HepG2 (cell line): ENCODE results near the gene PPRC1. TPM values are rescaled to one million over a fixed set of nuclear protein-coding genes. Genes with fewer than 3 reads are reported as not detected.

Experiments used
- BHLHE40 ChIP-seq: IDR thresholded peaks from 2 replicates; pipeline ENCODE4 v1.6.1; 2011; ENCODE audit warnings: low read length, improper control_type of control experiment
- CENPT ChIP-seq: sonication (generic); formaldehyde crosslinking; IDR thresholded peaks from 2 replicates; pipeline ENCODE4 v1.8.0; 2022; ENCODE audit warnings: low read depth, mild to moderate bottlenecking, moderate library complexity, missing genetic modification reagents
- GABPA ChIP-seq, 2 experiments: IDR thresholded peaks; 2 replicates each; pipeline ENCODE4 v1.6.1; 2011 to 2016; ENCODE audit warnings: low read depth in 2 of 2, low read length in 1 of 2, missing biosample characterization in 1 of 2, missing genetic modification characterization in 1 of 2
- GMEB1 ChIP-seq: sonication (generic); formaldehyde crosslinking; IDR thresholded peaks from 2 replicates; pipeline ENCODE4 v1.5.1; 2020; ENCODE audit warnings: missing genetic modification reagents, mild to moderate bottlenecking, borderline replicate concordance
- MZF1 ChIP-seq: sonication (generic); formaldehyde crosslinking; IDR thresholded peaks from 2 replicates; pipeline ENCODE4 v1.8.1; 2023; ENCODE audit warnings: mild to moderate bottlenecking, missing genetic modification reagents, borderline replicate concordance
- NFRKB ChIP-seq: fragments of 450-650 bp; IDR thresholded peaks from 2 replicates; pipeline ENCODE4 v1.6.1; 2017
- PCBP2 ChIP-seq: fragments of 200-400 bp; formaldehyde crosslinking; optimal IDR thresholded peaks from 2 replicates; pipeline ENCODE3; 2018; ENCODE audit warnings: low read length, low read depth; ENCODE audit not compliant: poor library complexity, severe bottlenecking
- RARA ChIP-seq: IDR thresholded peaks from 2 replicates; pipeline ENCODE4 v1.6.1; 2016; ENCODE audit warnings: missing genetic modification reagents, missing compliant biosample characterization
- ZBTB44 ChIP-seq: sonication (generic); formaldehyde crosslinking; IDR thresholded peaks from 2 replicates; pipeline ENCODE4 v1.4.0; 2020; ENCODE audit warnings: missing genetic modification reagents
- ZNF441 ChIP-seq: sonication (generic); formaldehyde crosslinking; IDR thresholded peaks from 2 replicates; pipeline ENCODE4 v1.7.0; 2021; ENCODE audit warnings: missing genetic modification reagents, borderline replicate concordance
- ZNF512B ChIP-seq: sonication (generic); formaldehyde crosslinking; IDR thresholded peaks from 2 replicates; pipeline ENCODE4 v1.5.1; 2020; ENCODE audit warnings: missing genetic modification reagents, mild to moderate bottlenecking, borderline replicate concordance
- ZNF749 ChIP-seq: sonication (generic); formaldehyde crosslinking; IDR thresholded peaks from 2 replicates; pipeline ENCODE4 v1.8.0; 2022; ENCODE audit warnings: mild to moderate bottlenecking, missing genetic modification reagents, moderate library complexity, borderline replicate concordance
- polyA plus RNA-seq, 8 experiments: library from polyadenylated mRNA; depleted of rRNA in 3 of 8; stranded (reverse) in 7 of 8; unstranded in 1 of 8; fragments of >200 nt; fragmentation: Illumina TruSeq in 4 of 8; extraction: Trizol in 4 of 8; gene quantifications; 2 replicates each; pipeline versions ENCODE4 v1.2.1 to v1.2.3, GENCODE V29; 2011 to 2016; ENCODE audit warnings: low read depth in 4 of 8, missing spikeins in 1 of 8, mixed read lengths in 1 of 8; ENCODE audit not compliant: insufficient read depth in 1 of 8
- total RNA-seq, 5 experiments: library from RNA; depleted of rRNA; stranded (reverse); fragments of >200 nt; fragmentation: Illumina TruSeq; extraction: Trizol; gene quantifications; 2 replicates each; pipeline ENCODE4 v1.2.3, GENCODE V29; 2016; ENCODE audit warnings: low read depth in 1 of 5
- TF ChIP-seq, protein P1 (sequence below): sonication (generic); formaldehyde crosslinking; IDR thresholded peaks from 2 replicates; pipeline ENCODE4 v1.4.0; 2020; ENCODE audit warnings: mild to moderate bottlenecking, missing genetic modification reagents

PPRC1 gene
- total and polyA plus RNA-seq, 2 of the 13 experiments (the other 11 are each of a cell fraction or from before 2014, with no cell fraction given): 18.7 to 24.2 TPM

DNA sequence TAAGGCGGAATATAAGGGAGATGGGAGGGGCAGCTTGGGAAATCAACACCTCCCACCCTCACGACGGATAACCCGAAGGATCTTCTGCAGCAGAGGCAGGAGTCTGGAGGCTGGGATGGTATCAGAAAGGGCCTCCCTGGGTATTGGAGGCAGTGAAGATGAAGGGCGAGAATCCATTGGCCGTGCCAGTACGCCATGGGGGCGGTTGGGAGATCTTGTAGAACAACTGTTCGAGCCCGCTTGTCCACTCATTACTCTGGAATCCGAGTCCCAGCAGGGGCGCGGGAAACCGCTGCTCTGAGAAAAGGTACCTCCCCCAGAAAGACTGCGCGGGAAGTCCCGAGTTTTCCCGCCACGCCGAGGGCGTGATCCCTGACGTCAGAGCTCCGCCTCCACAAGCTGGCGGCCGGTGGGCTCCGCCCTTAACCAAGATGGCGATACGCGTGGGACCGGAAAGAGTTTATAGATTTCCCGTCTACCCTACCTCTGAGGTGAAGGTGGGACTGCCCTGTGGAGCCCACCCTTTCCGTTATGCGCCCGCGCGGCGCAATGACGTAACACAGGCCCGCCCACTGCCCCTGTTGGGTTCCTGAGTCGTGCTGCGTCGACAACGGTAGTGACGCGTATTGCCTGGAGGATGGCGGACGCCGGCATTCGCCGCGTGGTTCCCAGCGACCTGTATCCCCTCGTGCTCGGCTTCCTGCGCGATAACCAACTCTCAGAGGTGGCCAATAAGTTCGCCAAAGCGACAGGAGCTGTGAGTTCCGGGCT, 19.1 kb downstream of the PPRC1 start, which contains the start of gene NOLC1 (continued):
- TF ChIP-seq RARA (CRISPR knock-in tag): peak; percentile 35
- peak; percentile 48; the same call in 1 of the 2 replicates for TF ChIP-seq ZNF441 (CRISPR knock-in tag)
- TF ChIP-seq GABPA (IDR thresholded peaks at IDR 0.05; ENCODE audit: low read depth, low read length): peak; percentile 85
- peak; percentile 97 for TF ChIP-seq GABPA (CRISPR knock-in tag; IDR thresholded peaks at IDR 0.05; ENCODE audit: low read depth)
- TF ChIP-seq MZF1: no peak
- no peak for TF ChIP-seq ZBTB44
- TF ChIP-seq, protein P1, sequence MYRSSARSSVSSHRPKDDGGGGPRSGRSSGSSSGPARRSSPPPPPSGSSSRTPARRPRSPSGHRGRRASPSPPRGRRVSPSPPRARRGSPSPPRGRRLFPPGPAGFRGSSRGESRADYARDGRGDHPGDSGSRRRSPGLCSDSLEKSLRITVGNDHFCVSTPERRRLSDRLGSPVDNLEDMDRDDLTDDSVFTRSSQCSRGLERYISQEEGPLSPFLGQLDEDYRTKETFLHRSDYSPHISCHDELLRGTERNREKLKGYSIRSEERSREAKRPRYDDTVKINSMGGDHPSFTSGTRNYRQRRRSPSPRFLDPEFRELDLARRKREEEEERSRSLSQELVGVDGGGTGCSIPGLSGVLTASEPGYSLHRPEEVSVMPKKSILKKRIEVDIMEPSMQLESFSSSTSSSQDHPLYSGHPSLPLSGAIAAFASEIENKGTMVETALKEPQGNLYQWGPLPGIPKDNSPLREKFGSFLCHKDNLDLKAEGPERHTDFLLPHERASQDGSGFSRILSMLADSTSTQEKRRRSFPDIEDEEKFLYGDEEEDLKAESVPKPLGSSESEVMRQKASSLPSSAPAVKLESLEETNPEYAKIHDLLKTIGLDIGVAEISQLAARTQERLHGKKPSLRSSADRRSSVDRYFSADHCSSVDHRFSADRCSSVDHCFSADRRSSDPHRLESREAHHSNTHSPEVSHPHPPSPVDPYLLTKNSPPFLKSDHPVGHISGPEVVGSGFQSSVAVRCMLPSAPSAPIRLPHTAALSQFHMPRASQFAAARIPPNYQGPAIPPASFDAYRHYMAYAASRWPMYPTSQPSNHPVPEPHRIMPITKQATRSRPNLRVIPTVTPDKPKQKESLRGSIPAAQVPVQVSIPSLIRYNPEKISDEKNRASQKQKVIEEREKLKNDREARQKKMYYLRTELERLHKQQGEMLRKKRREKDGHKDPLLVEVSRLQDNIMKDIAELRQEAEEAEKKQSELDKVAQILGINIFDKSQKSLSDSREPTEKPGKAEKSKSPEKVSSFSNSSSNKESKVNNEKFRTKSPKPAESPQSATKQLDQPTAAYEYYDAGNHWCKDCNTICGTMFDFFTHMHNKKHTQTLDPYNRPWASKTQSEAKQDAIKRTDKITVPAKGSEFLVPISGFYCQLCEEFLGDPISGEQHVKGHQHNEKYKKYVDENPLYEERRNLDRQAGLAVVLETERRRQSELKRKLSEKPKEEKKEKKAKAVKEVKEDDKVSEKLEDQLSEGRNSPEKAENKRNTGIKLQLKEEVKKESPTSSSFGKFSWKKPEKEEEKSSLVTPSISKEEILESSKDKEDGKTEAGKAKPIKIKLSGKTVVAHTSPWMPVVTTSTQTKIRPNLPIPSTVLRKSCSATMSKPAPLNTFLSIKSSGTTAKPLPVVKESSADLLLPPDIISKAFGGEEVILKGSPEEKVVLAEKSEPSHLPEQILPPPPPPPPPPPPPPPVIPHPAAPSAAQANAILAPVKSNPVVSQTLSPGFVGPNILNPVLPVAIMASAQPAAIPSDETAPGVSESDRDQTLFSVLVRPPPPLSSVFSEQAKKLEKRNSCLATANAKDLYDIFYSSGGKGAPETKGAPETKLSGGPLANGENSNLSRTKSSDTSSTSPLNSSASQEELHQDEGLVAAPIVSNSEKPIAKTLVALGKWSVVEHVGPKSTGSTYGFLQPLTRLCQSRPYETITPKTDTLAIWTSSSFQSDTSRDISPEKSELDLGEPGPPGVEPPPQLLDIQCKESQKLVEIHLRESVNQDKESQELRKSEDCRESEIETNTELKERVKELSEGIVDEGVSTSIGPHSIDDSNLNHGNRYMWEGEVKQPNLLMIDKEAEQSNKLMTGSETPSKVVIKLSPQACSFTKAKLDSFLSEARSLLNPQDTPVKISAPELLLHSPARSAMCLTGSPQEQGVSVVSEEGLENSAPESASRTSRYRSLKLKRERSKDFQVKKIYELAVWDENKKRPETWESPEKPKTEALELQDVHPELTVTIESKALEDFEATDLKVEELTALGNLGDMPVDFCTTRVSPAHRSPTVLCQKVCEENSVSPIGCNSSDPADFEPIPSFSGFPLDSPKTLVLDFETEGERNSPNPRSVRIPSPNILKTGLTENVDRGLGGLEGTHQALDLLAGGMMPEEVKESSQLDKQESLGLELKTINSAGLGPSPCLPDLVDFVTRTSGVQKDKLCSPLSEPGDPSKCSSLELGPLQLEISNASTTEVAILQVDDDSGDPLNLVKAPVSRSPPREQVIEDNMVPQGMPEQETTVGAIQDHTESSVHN (CRISPR knock-in tag): no peak
- TF ChIP-seq ZNF749 (CRISPR knock-in tag): peak; percentile 7; the same call in 1 of the 2 replicates
- peak; percentile 94 for TF ChIP-seq GMEB1
- no peak for TF ChIP-seq BHLHE40
- TF ChIP-seq ZNF512B (CRISPR knock-in tag): no peak
- no peak; the same call in 1 of the 2 replicates for TF ChIP-seq NFRKB
- TF ChIP-seq CENPT (CRISPR knock-in tag): no peak
- no peak for TF ChIP-seq PCBP2
